Skin epidermis (tissue), 12 donors: ENCODE data around the gene WFDC13.
"Not testable (repeated sequence)": the region's sequence is repeated elsewhere in the genome, so short reads cannot be mapped to it uniquely, and the experiment has no call there.

ENCODE experiments used
- H3K27ac ChIP-seq, 21 experiments: fragments of 200-600 bp; sonication (generic) in 11 of 21; one replicate each; pipeline ENCODE4 v1.5.0; 2020; ENCODE audit warnings: mild to moderate bottlenecking in 3 of 21, inconsistent platforms in 2 of 21, moderate library complexity in 2 of 21
- H3K4me3 ChIP-seq, 7 experiments: fragments of 200-600 bp; sonication (generic) in 2 of 7; one replicate each; pipeline ENCODE4 v1.5.0; 2020; ENCODE audit warnings: inconsistent platforms in 2 of 7, mild to moderate bottlenecking in 2 of 7, moderate library complexity in 1 of 7

The WFDC13 gene

GRCh38 chr20:45701873-45702272, at the start of gene WFDC13:
Gene WFDC13 (plus strand): TSS chr20:45702038. CDS start chr20:45702124, 86 bp downstream.
- no peak within 1 kb of the TSS for H3K27ac ChIP-seq
- no peak within 1 kb of the TSS for H3K4me3 ChIP-seq

- not testable (repeated sequence) for H3K27ac ChIP-seq, H3K4me3 ChIP-seq
Observed at GRCh38 chr20:45657038-45657437, 44.8 kb upstream of the WFDC13 start.

- H3K27ac ChIP-seq, result no peak within 1 kb of the TSS
- no peak within 1 kb of the TSS for H3K4me3 ChIP-seq
Observed at GRCh38 chr20:45670139-45670538, 31.7 kb upstream of the WFDC13 start, which contains the start of gene WFDC11. Gene WFDC11 (minus strand): TSS chr20:45670239. CDS start chr20:45650600, 19,639 bp downstream.

GRCh38 chr20:45672765-45673164, 29.1 kb upstream of the WFDC13 start:
- Histone ChIP-seq H3K27ac (no peak overlapping the region), H3K4me3 (no peak overlapping the region)

- H3K27ac ChIP-seq, result no peak overlapping the region
- no peak overlapping the region for H3K4me3 ChIP-seq
Observed at GRCh38 chr20:45679650-45680049, 22.2 kb upstream of the WFDC13 start.

- Histone ChIP-seq H3K27ac (no peak overlapping the region), H3K4me3 (no peak overlapping the region)
Observed at GRCh38 chr20:45685896-45686295, 15.9 kb upstream of the WFDC13 start.

GRCh38 chr20:45693346-45693745, 8.5 kb upstream of the WFDC13 start:
- not testable (repeated sequence) for H3K4me3 ChIP-seq, H3K27ac ChIP-seq

- no peak overlapping the region for H3K4me3 ChIP-seq
- no peak overlapping the region for H3K27ac ChIP-seq
Observed at GRCh38 chr20:45695496-45695895, 6.3 kb upstream of the WFDC13 start.

GRCh38 chr20:45701104-45701503, 734 bp upstream of the WFDC13 start:
- no peak overlapping the region for H3K27ac ChIP-seq

GRCh38 chr20:45704969-45705637, 3.3 kb downstream of the WFDC13 start, which contains the start of gene WFDC10B:
Gene WFDC10B (minus strand): TSS chr20:45705019. CDS start chr20:45685992, 19,027 bp downstream.
- Histone ChIP-seq H3K27ac (no peak within 1 kb of the TSS), H3K4me3 (no peak within 1 kb of the TSS)

More at GRCh38 chr20:45701104-45701503, 734 bp upstream of the WFDC13 start:
- no peak overlapping the region for H3K4me3 ChIP-seq

- H3K27ac ChIP-seq, H3K4me3 ChIP-seq: not testable (repeated sequence)
Observed at GRCh38 chr20:45716141-45716688, 14.4 kb downstream of the WFDC13 start.

GRCh38 chr20:45722047-45722446, 20.2 kb downstream of the WFDC13 start, which contains the start of gene SPINT4:
Gene SPINT4 (plus strand): TSS chr20:45722347. CDS start chr20:45722368, 21 bp downstream.
- Histone ChIP-seq H3K4me3 (no peak within 1 kb of the TSS), H3K27ac (no peak within 1 kb of the TSS)

- H3K4me3 ChIP-seq, result no peak overlapping the region
- H3K27ac ChIP-seq, result no peak overlapping the region
Observed at GRCh38 chr20:45725134-45725533, 23.3 kb downstream of the WFDC13 start.

- Histone ChIP-seq H3K4me3 (no peak overlapping the region), H3K27ac (no peak overlapping the region)
Observed at GRCh38 chr20:45727044-45727443, 25.2 kb downstream of the WFDC13 start.

GRCh38 chr20:45732199-45732598, 30.4 kb downstream of the WFDC13 start:
- H3K27ac ChIP-seq, result no peak overlapping the region

GRCh38 chr20:45735552-45735951, 33.7 kb downstream of the WFDC13 start:
- Histone ChIP-seq H3K27ac (no peak overlapping the region), H3K4me3 (no peak overlapping the region)

More at GRCh38 chr20:45732199-45732598, 30.4 kb downstream of the WFDC13 start:
- no peak overlapping the region for H3K4me3 ChIP-seq

- Histone ChIP-seq H3K4me3 (no peak overlapping the region), H3K27ac (no peak overlapping the region)
Observed at GRCh38 chr20:45735988-45736387, 34.1 kb downstream of the WFDC13 start.

GRCh38 chr20:45742596-45742995, 40.8 kb downstream of the WFDC13 start:
- no peak overlapping the region for H3K4me3 ChIP-seq

GRCh38 chr20:45745015-45745414, 43.2 kb downstream of the WFDC13 start:
- Histone ChIP-seq H3K4me3 (no peak overlapping the region), H3K27ac (no peak overlapping the region)

More at GRCh38 chr20:45742596-45742995, 40.8 kb downstream of the WFDC13 start:
- H3K27ac ChIP-seq, result no peak overlapping the region

- Histone ChIP-seq H3K27ac (no peak overlapping the region), H3K4me3 (no peak overlapping the region)
Observed at GRCh38 chr20:45751721-45752120, 49.9 kb downstream of the WFDC13 start.

GRCh38 chr20:45752746-45753145, 50.9 kb downstream of the WFDC13 start:
- Histone ChIP-seq H3K27ac (no peak overlapping the region), H3K4me3 (no peak overlapping the region)
